Activated T-cell treated with anti-CD3 and anti-CD28 coated beads, Interleukin-2, amount 50 U/mL, for 4 hours (primary cell): ENCODE data around the gene SOX13. TPM values are rescaled to one million over a fixed set of nuclear protein-coding genes. Genes with fewer than 3 reads are reported as not detected.
A peak's percentile ranks its signal among the peaks of the same experiment; 100 is the strongest.

ENCODE experiments used
- ATAC-seq, 2 donors: fragments of 200-7000 bp; cut with Tn5 transposase; one replicate each; pipeline ENCODE4 v1.10.0; 2021
- DNase-seq: peaks from one replicate; pipeline ENCODE4 v3.0.0-alpha.2; 2020
- H3K27me3 Mint-ChIP-seq: one replicate; pipeline ENCODE4 v1.8.0; 2021; ENCODE audit warnings: low read depth, mixed read lengths
- H3K36me3 Mint-ChIP-seq: one replicate; pipeline ENCODE4 v1.8.0; 2022; ENCODE audit warnings: mixed read lengths; ENCODE audit not compliant: insufficient read depth
- H3K4me1 Mint-ChIP-seq: one replicate; pipeline ENCODE4 v1.8.0; 2021; ENCODE audit warnings: low read depth, mixed read lengths
- H3K4me3 Mint-ChIP-seq: one replicate; pipeline ENCODE4 v1.8.0; 2021; ENCODE audit warnings: mild to moderate bottlenecking, moderate library complexity, mixed read lengths
- H3K9me3 Mint-ChIP-seq: one replicate; pipeline ENCODE4 v1.8.0; 2021; ENCODE audit warnings: mixed read lengths
- total RNA-seq, 3 donors: library from RNA; stranded (reverse); gene quantifications; one replicate each; pipeline ENCODE4 v1.2.1, GENCODE V29; 2021

The SOX13 gene
- total RNA-seq, 3 donors from 2014 or later, result 0.33 to 1.4 (median 1.0) TPM

- Mint-ChIP-seq H3K36me3 (no peaks in the 10 kb centered on the region), H3K4me1 (peaks cover 2% of the 10 kb centered on the region), H3K9me3 (no peaks in the 10 kb centered on the region), H3K27me3 (no peaks in the 10 kb centered on the region), H3K4me3 (peak overlapping the region; percentile 64)
- ATAC-seq (no peak), DNase-seq (no peak)
These were observed 77.0 kb downstream of the SOX13 start for GRCh38 chr1:204149635-204150565.

- Mint-ChIP-seq H3K4me1 (peaks cover 2% of the 10 kb centered on the region), H3K27me3 (no peaks in the 10 kb centered on the region), H3K9me3 (no peaks in the 10 kb centered on the region), H3K36me3 (no peaks in the 10 kb centered on the region), H3K4me3 (peak overlapping the region; percentile 64)
- DNase-seq (no peak), ATAC-seq (peak; percentile 12 to 25)
These were observed 78.0 kb downstream of the SOX13 start for GRCh38 chr1:204150702-204151551.

GRCh38 chr1:204151552-204152309, 78.8 kb downstream of the SOX13 start, which contains the start of gene ETNK2:
TSS of gene ETNK2 (minus strand) at chr1:204152044. CDS start at chr1:204151852, 192 bp downstream.
- Mint-ChIP-seq H3K4me1 (peaks cover 2% of the 10 kb centered on the region), H3K9me3 (no peaks in the 10 kb centered on the region), H3K4me3 (peak within 1 kb of the TSS; percentile 64), H3K27me3 (no peaks in the 10 kb centered on the region), H3K36me3 (no peaks in the 10 kb centered on the region)
- ATAC-seq (peak; percentile 80 to 82), DNase-seq (peak; percentile 52)

- peak overlapping the region; percentile 62 for H3K4me3 Mint-ChIP-seq
- peaks cover 2% of the 10 kb centered on the region for H3K4me1 Mint-ChIP-seq
- no peaks in the 10 kb centered on the region for H3K9me3 Mint-ChIP-seq
- peak in 1 of 2 donors; percentile 11 for ATAC-seq
- H3K36me3 Mint-ChIP-seq, result no peaks in the 10 kb centered on the region
- no peak for DNase-seq
- H3K27me3 Mint-ChIP-seq, result no peaks in the 10 kb centered on the region
These were observed 79.6 kb downstream of the SOX13 start for GRCh38 chr1:204152310-204153044.

GRCh38 chr1:204153667-204154066, 80.8 kb downstream of the SOX13 start:
- DNase-seq (no peak), ATAC-seq (no peak)
- Mint-ChIP-seq H3K27me3 (no peaks in the 10 kb centered on the region), H3K4me1 (peaks cover 2% of the 10 kb centered on the region), H3K36me3 (no peaks in the 10 kb centered on the region), H3K4me3 (no peak overlapping the region), H3K9me3 (no peaks in the 10 kb centered on the region)

GRCh38 chr1:204154568-204155255, 81.8 kb downstream of the SOX13 start:
- Mint-ChIP-seq H3K4me3 (no peak overlapping the region), H3K9me3 (no peaks in the 10 kb centered on the region), H3K4me1 (peaks cover 2% of the 10 kb centered on the region), H3K36me3 (no peaks in the 10 kb centered on the region), H3K27me3 (peaks cover 1% of the 10 kb centered on the region)
- no peak for DNase-seq
- no peak for ATAC-seq

- Mint-ChIP-seq H3K4me3 (no peak overlapping the region), H3K4me1 (peaks cover under 1% of the 10 kb centered on the region), H3K27me3 (peaks cover 4% of the 10 kb centered on the region), H3K36me3 (no peaks in the 10 kb centered on the region), H3K9me3 (no peaks in the 10 kb centered on the region)
- DNase-seq (no peak), ATAC-seq (no peak)
These were observed 83.0 kb downstream of the SOX13 start for GRCh38 chr1:204155881-204156280.

GRCh38 chr1:204157962-204158361, 85.0 kb downstream of the SOX13 start:
- no peaks in the 10 kb centered on the region for H3K4me1 Mint-ChIP-seq
- H3K36me3 Mint-ChIP-seq, result no peaks in the 10 kb centered on the region
- H3K4me3 Mint-ChIP-seq, result no peak overlapping the region
- H3K27me3 Mint-ChIP-seq, result peaks cover 9% of the 10 kb centered on the region
- no peaks in the 10 kb centered on the region for H3K9me3 Mint-ChIP-seq
- no peak for DNase-seq
- ATAC-seq, result no peak

GRCh38 chr1:204161609-204162493, 88.9 kb downstream of the SOX13 start:
- no peak overlapping the region for H3K4me3 Mint-ChIP-seq
- DNase-seq (no peak), ATAC-seq (no peak)
- no peaks in the 10 kb centered on the region for H3K36me3 Mint-ChIP-seq
- H3K4me1 Mint-ChIP-seq, result no peaks in the 10 kb centered on the region
- H3K9me3 Mint-ChIP-seq, result no peaks in the 10 kb centered on the region
- peaks cover 14% of the 10 kb centered on the region for H3K27me3 Mint-ChIP-seq

GRCh38 chr1:204162494-204163074, 89.7 kb downstream of the SOX13 start:
- ATAC-seq, result peak; percentile 94 to 99
- Mint-ChIP-seq H3K4me3 (no peak overlapping the region), H3K27me3 (peaks cover 14% of the 10 kb centered on the region), H3K4me1 (no peaks in the 10 kb centered on the region), H3K36me3 (no peaks in the 10 kb centered on the region), H3K9me3 (peaks cover 4% of the 10 kb centered on the region)
- DNase-seq, result peak; percentile 82

GRCh38 chr1:204166219-204166618, 93.3 kb downstream of the SOX13 start, which contains the start of gene REN:
TSS of gene REN (minus strand) at chr1:204166337. CDS start at chr1:204166293, 44 bp downstream.
- ATAC-seq (no peak), DNase-seq (no peak)
- Mint-ChIP-seq H3K27me3 (peaks cover 9% of the 10 kb centered on the region), H3K4me1 (no peaks in the 10 kb centered on the region), H3K36me3 (no peaks in the 10 kb centered on the region), H3K4me3 (no peak within 1 kb of the TSS), H3K9me3 (peaks cover 20% of the 10 kb centered on the region)

GRCh38 chr1:204167730-204168129, 94.8 kb downstream of the SOX13 start:
- H3K27me3 Mint-ChIP-seq, result peaks cover 5% of the 10 kb centered on the region
- no peaks in the 10 kb centered on the region for H3K4me1 Mint-ChIP-seq
- ATAC-seq, result no peak
- no peaks in the 10 kb centered on the region for H3K36me3 Mint-ChIP-seq
- no peak overlapping the region for H3K4me3 Mint-ChIP-seq
- DNase-seq, result no peak
- H3K9me3 Mint-ChIP-seq, result peaks cover 23% of the 10 kb centered on the region
